Activated effector memory CD4-positive, alpha-beta T cell treated with anti-CD3 and anti-CD28 coated beads, Interleukin-2, amount 50 U/mL, for 16 hours (primary cell): ENCODE results near the gene CDH3.
"Not testable (repeated sequence)": the region's sequence is repeated elsewhere in the genome, so short reads cannot be mapped to it uniquely, and the experiment has no call there.

Source experiments
- DNase-seq: peaks from one replicate; pipeline ENCODE4 v3.0.0-alpha.2; 2020

The CDH3 gene

DNA sequence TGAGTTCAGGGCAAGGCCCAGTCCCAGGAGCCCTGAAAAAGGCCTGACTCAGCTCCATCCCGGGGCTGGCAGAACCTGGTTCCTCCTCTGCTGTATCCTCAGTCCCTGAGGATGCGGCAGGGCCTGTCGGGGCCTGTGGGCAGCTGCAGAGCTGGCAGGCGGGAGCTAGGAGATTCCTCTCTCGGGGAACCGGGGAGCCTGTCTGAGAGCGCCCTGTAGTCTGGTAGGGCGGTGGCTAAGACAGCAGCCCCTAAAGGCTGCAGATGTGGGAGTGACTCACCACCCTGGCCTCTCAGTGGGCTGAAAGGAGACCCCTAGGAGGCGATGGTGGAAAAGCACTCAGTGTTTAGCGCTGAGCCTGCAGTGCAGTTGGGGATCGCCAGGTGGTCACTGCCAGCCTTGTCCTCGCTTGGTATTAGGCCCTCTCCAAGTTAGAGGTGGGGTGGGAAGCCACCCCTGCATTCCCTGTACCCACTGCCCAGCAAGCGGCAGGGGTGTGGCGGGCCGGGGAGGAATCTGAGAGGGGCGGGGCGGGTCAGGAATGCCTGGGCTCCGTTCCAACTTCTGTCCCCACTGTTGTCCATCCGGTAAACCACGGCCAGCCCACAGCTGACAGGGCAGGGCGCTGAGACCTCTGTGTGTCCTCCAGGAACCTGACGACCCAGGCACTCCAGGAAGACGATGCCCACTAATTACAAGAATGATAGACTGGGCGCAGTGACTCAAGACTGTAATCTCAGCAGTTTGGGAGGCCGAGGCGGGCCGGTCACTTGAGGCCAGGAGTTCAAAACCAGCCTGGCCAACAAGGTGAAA, 62.4 kb downstream of the CDH3 start:
- DNase-seq = no peak

GRCh38 chr16:68710211-68710610, 65.1 kb downstream of the CDH3 start:
- DNase-seq = no peak

- no peak for DNase-seq
Measured at GRCh38 chr16:68711421-68712139, 66.5 kb downstream of the CDH3 start.

GRCh38 chr16:68713361-68713760, 68.3 kb downstream of the CDH3 start:
- DNase-seq = no peak

GRCh38 chr16:68715471-68715870, 70.4 kb downstream of the CDH3 start:
- DNase-seq = no peak

DNA sequence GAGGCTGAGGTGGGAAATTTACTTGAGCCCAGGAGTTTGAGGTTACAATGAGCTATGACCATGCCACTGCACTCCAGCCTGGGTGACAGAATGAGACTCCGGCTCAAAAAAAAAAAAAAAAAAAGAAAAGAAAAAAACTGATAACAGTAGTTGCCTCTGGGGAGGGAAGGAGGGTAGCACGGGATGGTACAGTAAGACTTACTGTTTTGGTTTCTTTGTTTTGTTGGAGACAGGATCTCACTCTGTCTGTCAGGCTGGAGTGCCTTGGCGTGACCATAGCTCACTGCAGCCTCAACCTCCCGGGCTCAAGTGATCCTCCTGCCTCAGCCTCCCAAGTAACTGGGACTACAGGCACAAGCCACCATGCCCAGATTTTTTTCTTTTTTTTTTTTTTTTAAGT, 71.4 kb downstream of the CDH3 start:
- DNase-seq = not testable (repeated sequence)

DNA sequence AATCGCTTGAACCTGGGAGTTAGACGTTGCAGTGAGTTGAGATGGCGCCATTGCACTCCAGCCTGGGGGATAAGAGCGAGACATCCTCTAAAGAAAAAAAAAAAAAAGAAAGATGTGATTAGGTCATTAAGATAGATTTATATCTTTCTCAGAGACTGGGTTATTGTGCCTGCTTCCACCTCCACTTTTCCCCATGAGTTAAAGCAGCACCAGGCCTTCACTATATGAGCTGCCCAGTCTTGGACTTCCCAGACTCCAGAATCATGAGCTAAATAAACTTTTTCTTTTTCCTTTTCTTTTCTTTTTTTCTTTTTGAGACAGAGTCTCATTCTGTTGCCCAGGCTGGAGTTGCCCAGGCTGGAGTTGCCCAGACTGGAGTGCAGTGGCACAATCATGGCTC, 72.6 kb downstream of the CDH3 start:
- no peak for DNase-seq

GRCh38 chr16:68718590-68718989, 73.5 kb downstream of the CDH3 start:
- no peak for DNase-seq

DNA sequence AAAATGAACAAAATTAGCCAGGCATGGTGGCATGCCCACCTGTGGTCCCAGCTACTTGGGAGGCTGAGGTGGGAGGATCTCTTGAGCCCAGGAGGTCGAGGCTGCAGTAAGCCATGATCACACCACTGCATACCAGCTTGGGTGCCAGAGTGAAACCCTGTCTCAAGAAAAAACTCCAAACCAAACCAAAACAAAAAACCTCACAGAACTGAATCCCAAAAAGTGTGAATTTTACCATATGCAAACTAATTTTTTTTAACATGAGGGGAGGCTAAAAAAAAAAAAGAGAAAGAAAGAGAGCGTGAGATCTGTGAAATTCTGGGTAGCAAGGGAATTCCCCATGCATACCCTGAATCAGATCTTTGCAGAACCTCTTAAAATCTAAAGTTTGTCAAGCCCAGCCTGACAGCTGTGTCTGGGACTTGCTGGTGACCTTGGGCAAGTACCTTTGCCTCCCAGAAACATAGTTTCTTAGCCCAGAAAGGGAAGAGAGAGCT, 74.9 kb downstream of the CDH3 start:
- DNase-seq = peak; percentile 65

GRCh38 chr16:68722119-68723024, 77.3 kb downstream of the CDH3 start:
- DNase-seq = no peak

DNA sequence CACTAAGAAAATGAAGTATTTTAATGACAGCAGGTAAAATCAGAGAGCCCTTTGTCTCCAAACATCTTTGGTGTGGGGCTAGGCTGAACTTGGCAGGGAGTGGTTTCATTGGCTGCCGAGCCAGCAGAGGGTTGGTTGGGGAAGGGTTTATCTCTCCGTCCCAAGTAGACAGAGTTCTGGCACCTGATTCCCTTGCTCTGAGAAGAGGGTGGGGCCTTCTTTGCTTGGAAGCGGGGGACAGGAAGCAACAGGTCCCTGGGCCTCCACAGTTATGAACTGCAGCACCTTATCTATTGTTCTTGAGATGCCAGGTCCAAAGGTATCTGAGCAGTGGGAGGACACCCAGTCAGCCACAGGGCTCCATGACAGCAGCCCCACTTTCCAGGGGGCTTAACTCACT, 79.7 kb downstream of the CDH3 start:
- no peak for DNase-seq

DNA sequence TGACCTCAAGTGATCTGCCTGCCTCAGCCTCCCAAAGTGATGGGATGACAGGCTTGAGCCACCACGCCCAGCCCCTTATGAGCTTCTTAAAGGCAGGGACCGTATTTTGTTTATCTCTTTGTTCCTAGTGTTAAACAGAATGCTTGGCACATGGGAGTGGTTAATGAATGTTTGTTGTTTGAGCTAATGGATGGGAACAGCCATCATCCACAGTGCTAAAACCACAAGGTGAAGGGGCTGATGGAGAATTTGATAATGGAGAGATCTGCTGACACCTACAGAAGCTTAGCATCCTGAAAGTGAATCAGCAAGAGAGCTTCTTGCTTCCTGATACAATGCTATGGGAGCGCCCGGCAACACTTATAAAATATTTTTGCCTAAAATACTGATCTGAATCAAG, 83.4 kb downstream of the CDH3 start:
- DNase-seq = no peak

- DNase-seq = no peak
Measured at GRCh38 chr16:68731637-68732036, 86.5 kb downstream of the CDH3 start.

DNA sequence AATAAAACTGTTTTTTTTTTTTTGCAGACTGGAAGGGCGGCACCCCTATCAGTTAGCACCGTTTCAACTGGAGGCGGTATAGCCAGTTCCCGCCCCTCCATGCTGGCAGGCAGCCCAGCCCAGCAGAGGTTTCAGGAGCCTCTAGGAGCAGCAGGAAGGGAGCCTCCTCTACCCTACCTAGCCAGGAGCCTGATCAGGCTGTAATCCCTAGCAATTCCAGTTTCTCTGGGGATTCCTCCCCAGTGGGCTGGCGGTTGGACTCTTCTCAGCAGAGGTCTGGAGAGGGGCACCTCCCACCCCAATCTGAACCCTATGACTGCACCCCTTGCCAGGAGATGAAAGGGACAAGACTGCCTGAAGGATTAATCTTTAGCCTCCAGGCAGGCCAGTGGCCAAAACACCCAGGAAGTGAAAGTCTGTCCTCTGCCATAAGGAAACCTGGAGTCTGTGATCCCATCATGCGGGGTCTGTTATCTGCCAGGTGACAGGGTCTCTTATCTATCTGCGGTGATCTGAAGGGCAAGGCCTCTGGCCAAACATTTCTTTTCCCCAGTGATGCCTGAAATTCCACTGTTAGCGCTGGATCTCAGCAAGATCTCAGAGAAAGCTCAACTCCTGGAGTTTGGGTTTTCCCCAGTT, 87.1 kb downstream of the CDH3 start:
- DNase-seq = no peak

DNA sequence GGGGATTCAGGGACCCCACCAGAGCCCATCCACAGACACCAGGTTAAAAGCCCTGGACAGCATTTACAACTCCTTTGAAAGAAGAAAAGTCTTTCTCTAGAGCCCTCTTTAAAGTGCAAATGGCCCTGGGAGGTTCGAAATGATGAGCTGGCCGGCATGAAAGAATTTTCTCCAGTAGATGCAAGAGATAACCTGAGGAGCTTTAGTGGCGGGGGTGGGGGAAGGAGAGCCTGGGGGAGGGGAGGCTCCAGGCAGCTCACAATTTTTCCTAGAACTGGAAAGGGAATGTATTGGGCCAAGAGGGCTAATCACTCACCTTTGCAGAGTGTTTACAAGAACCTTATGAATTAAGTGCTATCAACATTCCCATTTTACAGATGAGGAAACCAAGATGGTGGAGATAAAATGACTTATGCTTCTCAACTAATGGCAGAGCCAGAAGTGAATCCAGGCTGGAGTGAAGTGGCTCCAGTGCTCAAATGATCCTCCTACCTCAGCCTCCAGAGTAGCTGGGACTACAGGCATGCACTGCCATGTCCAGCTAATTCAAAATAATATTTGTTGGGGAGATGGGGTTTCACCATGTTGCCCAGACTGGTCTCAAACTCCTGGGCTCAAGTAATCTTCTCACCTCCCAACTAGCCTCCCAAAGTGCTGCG, 87.8 kb downstream of the CDH3 start:
- no peak for DNase-seq

DNA sequence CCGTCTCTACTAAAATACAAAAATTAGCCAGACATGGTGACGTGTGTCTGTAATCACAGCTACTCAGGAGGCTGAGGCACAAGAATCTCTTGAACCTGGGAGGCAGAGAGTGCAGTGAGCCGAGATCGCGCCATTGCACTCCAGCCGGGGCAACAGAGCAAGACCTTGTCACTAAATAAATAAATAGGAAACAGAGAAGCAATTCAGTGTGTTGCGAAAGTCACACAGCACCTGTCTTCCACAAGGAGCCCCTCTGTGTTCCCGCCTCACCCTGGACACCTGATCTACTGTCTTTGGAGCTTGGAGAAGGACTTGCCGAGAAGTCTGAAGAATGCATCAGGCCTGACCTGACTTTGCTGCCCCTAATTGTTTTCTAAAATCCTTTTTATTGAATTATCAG, 88.5 kb downstream of the CDH3 start:
- no peak for DNase-seq

DNA sequence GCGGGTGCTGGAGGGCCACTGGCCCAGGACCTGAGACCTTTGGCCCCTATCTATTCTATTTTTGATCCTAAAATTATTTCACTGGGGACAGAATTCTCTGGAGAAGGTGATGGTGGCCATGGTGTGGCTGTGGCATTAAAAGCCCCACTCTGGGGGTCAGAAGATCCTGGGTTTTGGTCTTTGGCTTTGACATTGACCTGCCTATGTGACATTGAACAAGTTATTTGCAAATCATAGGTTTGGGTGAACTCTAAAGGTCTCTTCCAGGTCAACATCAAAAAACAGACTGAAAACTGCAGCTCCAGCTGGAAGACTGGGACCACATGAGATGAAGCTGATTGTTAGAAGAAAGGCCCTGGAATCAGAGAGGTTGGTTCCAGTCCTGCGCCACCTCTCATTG, 89.7 kb downstream of the CDH3 start:
- no peak for DNase-seq

- DNase-seq = no peak
Measured at GRCh38 chr16:68736561-68736960, 91.5 kb downstream of the CDH3 start.

DNA sequence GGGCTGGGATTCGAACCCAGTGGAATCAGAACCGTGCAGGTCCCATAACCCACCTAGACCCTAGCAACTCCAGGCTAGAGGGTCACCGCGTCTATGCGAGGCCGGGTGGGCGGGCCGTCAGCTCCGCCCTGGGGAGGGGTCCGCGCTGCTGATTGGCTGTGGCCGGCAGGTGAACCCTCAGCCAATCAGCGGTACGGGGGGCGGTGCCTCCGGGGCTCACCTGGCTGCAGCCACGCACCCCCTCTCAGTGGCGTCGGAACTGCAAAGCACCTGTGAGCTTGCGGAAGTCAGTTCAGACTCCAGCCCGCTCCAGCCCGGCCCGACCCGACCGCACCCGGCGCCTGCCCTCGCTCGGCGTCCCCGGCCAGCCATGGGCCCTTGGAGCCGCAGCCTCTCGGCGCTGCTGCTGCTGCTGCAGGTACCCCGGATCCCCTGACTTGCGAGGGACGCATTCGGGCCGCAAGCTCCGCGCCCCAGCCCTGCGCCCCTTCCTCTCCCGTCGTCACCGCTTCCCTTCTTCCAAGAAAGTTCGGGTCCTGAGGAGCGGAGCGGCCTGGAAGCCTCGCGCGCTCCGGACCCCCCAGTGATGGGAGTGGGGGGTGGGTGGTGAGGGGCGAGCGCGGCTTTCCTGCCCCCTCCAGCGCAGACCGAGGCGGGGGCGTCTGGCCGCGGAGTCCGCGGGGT, 92.1 kb downstream of the CDH3 start, which contains the start of gene CDH1:
Gene CDH1, plus strand, starts transcription at position 247 of the 684 bp plus-strand sequence. Its CDS starts 124 bp downstream, at position 371.
- DNase-seq = peak; percentile 74

GRCh38 chr16:68737730-68738629, 92.9 kb downstream of the CDH3 start:
- no peak for DNase-seq
